AG04450 (cell line): ENCODE data around the gene SOX2. TPM values are rescaled to one million over a fixed set of nuclear protein-coding genes. Genes with fewer than 3 reads are reported as not detected.

Experiments
- CTCF ChIA-PET: fragments of 300-600, 350-600 bp; formaldehyde crosslinking; extraction: SDS; loops from one replicate; lab custom pipeline; 2022; ENCODE audit warnings: antibody characterized with exemption, inconsistent platforms; lab: Charles Lee
- POLR2A ChIA-PET: fragments of 350-600 bp; formaldehyde crosslinking; extraction: SDS; loops from one replicate; lab custom pipeline; 2021; ENCODE audit warnings: antibody characterized with exemption, inconsistent platforms; lab: Yijun Ruan, JAX
- DNase-seq: peaks from one replicate; pipeline ENCODE4 v3.0.0-alpha.2; 2011; ENCODE audit warnings: low read depth, low spot score
- H3K27ac ChIP-seq: one replicate; pipeline ENCODE4 v1.5.1; 2012; ENCODE audit warnings: low read depth, low read length, control low read depth
- H3K27me3 ChIP-seq: one replicate; pipeline ENCODE4 v1.6.0; 2012; ENCODE audit warnings: low read length; ENCODE audit not compliant: control insufficient read depth, insufficient read depth
- H3K4me3 ChIP-seq: 2 replicates; pipeline ENCODE4 v1.5.1; 2011; ENCODE audit warnings: mild to moderate bottlenecking, low read depth, low read length, control low read depth
- H3K9me3 ChIP-seq: 2 replicates; pipeline ENCODE4 v1.5.1; 2012; ENCODE audit warnings: low read length; ENCODE audit not compliant: control insufficient read depth, insufficient read depth
- CTCF ChIP-seq: IDR thresholded peaks from 2 replicates; pipeline ENCODE4 v1.5.1; 2011; ENCODE audit warnings: low read depth, low read length, control low read depth, inconsistent platforms
- polyA plus RNA-seq: library from polyadenylated mRNA; depleted of rRNA; stranded (reverse); fragments of >200 nt; gene quantifications from 2 replicates; pipeline ENCODE4 v1.2.3, GENCODE V29; 2011

SOX2 gene
- polyA plus RNA-seq, 1 experiment, result not detected

DNA sequence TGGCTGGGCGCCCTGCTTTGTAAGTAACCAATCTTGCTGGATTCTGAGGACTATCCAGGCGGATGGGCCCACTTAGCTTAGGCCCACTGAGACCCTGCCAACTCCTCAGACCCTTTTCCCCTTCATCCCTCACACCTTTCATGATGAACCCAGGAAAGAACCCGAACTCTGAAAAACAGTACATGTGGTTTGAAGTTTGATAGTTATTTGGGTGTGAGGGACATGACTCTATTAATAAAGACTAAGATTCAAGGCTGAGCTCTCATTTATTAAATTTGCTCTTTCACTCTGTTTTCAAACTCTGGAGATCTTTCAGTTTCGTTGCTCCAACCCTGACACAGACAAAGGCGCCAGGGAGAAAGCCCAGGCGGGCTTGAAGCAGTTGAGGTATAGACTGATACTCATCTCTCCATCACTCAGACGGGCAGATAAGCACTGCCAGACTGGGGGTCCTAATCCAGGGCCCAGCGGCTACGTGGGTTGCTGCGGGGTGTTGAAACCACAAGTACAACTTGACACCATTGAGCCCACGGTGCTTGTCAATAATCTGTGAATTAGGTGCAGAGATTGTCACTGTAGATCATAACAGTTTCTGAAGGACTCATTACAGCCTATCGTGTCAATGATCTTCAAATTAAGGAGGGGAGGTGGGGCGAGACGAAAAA lies 7.2 kb upstream of the SOX2 start:
- CTCF ChIA-PET, result no interaction called here
- Histone ChIP-seq H3K9me3 (no peaks in the 10 kb centered on the region; the same call in 1 of the 2 replicates), H3K27me3 (peaks cover 33% of the 10 kb centered on the region), H3K4me3 (no peak overlapping the region), H3K27ac (no peak overlapping the region)
- POLR2A ChIA-PET, result no interaction called here
- DNase-seq, result no peak
- no peak for TF ChIP-seq CTCF

DNA sequence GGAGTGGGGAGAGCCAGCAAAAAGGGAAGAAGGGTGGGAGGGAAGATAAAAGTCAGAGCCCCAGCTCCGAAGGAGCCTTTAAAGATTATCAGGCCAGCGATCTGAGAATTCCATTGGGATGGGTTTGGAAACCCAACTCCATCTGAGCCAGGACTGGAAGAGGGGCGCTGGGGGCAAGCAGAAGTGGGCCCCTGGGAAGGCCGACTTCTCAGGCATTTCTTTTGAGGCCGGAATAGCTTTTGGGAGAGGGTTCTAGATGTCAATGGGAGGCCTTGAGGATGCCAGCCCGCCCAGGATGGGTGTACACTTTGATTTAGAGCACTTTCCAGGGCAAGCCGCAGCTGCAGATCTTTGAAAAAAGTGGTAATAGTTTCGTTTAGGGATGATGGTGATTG lies 6.6 kb upstream of the SOX2 start:
- ChIA-PET POLR2A (no interaction called here), CTCF (interaction anchor here (0.9 to 2.2 kb wide), 2 partner anchors 20 to 495 kb away, joined by 5 to 8 read pairs; no protein-coding TSS in a partner anchor)
- Histone ChIP-seq H3K27ac (no peak overlapping the region), H3K27me3 (peaks cover 38% of the 10 kb centered on the region), H3K9me3 (no peaks in the 10 kb centered on the region; the same call in 1 of the 2 replicates), H3K4me3 (no peak overlapping the region)
- no peak for DNase-seq
- TF ChIP-seq CTCF, result no peak

GRCh38 chr3:181707980-181708379 lies 3.7 kb upstream of the SOX2 start:
- no peak for TF ChIP-seq CTCF
- Histone ChIP-seq H3K9me3 (peaks cover 10% of the 10 kb centered on the region; the same call in 1 of the 2 replicates), H3K4me3 (no peak overlapping the region), H3K27ac (no peak overlapping the region), H3K27me3 (peaks cover 53% of the 10 kb centered on the region)
- DNase-seq, result no peak
- ChIA-PET CTCF (interaction anchor here (0.6 to 4.2 kb wide), 7 partner anchors 8 to 977 kb away, joined by 5 to 147 read pairs (median 16); no protein-coding TSS in a partner anchor), POLR2A (no interaction called here)

GRCh38 chr3:181709537-181710279 lies 2.0 kb upstream of the SOX2 start:
- Histone ChIP-seq H3K27me3 (peaks cover 43% of the 10 kb centered on the region), H3K4me3 (no peak overlapping the region), H3K27ac (no peak overlapping the region), H3K9me3 (peaks cover 11% of the 10 kb centered on the region; the same call in 1 of the 2 replicates)
- CTCF ChIA-PET, result interaction anchor here (0.5 to 4.2 kb wide), 26 partner anchors 9 to 1907 kb away, joined by 3 to 147 read pairs (median 4); no protein-coding TSS in a partner anchor
- DNase-seq, result no peak
- POLR2A ChIA-PET, result no interaction called here
- peak; percentile 76 for TF ChIP-seq CTCF
